C4-2B (cell line): ENCODE measurements around the gene RSBN1.

Experiments used
- CTCF ChIP-seq: fragments of 450-650 bp; conservative IDR thresholded peaks from 2 replicates; pipeline ENCODE4 v1.5.1; 2017; ENCODE audit warnings: mild to moderate bottlenecking
- ZFX ChIP-seq: fragments of 450-650 bp; IDR thresholded peaks from 2 replicates; pipeline ENCODE4 v1.6.1; 2017

GRCh38 chr1:113792986-113793385 is 19.3 kb downstream of the RSBN1 start:
- TF ChIP-seq CTCF (no peak), ZFX (no peak)
